IgD-negative memory B cell (primary cell): ENCODE results near the gene NGDN. TPM values are rescaled to one million over a fixed set of nuclear protein-coding genes. Genes with fewer than 3 reads are reported as not detected.

Experiments
- H3K27ac Mint-ChIP-seq, 3 donors: one replicate each; pipeline ENCODE4 v1.8.0; 2020 to 2022; ENCODE audit warnings: mild to moderate bottlenecking in 3 of 3, mixed read lengths in 3 of 3, moderate library complexity in 1 of 3
- H3K27me3 Mint-ChIP-seq: one replicate; pipeline ENCODE4 v1.8.0; 2021; ENCODE audit warnings: mixed read lengths
- H3K36me3 Mint-ChIP-seq: one replicate; pipeline ENCODE4 v1.8.0; 2020; ENCODE audit warnings: mild to moderate bottlenecking, mixed read lengths
- H3K4me1 Mint-ChIP-seq, 3 donors: one replicate each; pipeline ENCODE4 v1.8.0; 2020 to 2022; ENCODE audit warnings: mixed read lengths in 3 of 3, mild to moderate bottlenecking in 1 of 3
- H3K4me3 Mint-ChIP-seq, 4 donors: one replicate each; pipeline ENCODE4 v1.8.0; 2020 to 2022; ENCODE audit warnings: mild to moderate bottlenecking in 4 of 4, mixed read lengths in 4 of 4, moderate library complexity in 3 of 4
- H3K9me3 Mint-ChIP-seq, 3 donors: one replicate each; pipeline ENCODE4 v1.8.0; 2020 to 2021; ENCODE audit warnings: mixed read lengths in 3 of 3, mild to moderate bottlenecking in 1 of 3
- polyA plus RNA-seq: library from polyadenylated mRNA; unstranded; fragments of 300-500 nt; fragmentation: Illumina TruSeq; gene quantifications from one replicate; pipeline ENCODE4 v1.2.3, GENCODE V29; 2021

The NGDN gene
- polyA plus RNA-seq, 1 donor from 2014 or later = 74.1 TPM

- Mint-ChIP-seq H3K4me3 (no peak within 1 kb of the TSS), H3K4me1 (peaks cover 0 to 2% (median 0%) of the 10 kb centered on the region in 3 donors), H3K27ac (no peak within 1 kb of the TSS), H3K36me3 (peaks cover 5% of the 10 kb centered on the region), H3K27me3 (peaks cover 13% of the 10 kb centered on the region), H3K9me3 (no peaks in the 10 kb centered on the region)
These were observed 33.8 kb upstream of the NGDN start, which contains the start of gene MYH7 for GRCh38 chr14:23435543-23436326. Gene MYH7 (minus strand): TSS chr14:23435660. CDS start chr14:23433732, 1,928 bp downstream.

DNA sequence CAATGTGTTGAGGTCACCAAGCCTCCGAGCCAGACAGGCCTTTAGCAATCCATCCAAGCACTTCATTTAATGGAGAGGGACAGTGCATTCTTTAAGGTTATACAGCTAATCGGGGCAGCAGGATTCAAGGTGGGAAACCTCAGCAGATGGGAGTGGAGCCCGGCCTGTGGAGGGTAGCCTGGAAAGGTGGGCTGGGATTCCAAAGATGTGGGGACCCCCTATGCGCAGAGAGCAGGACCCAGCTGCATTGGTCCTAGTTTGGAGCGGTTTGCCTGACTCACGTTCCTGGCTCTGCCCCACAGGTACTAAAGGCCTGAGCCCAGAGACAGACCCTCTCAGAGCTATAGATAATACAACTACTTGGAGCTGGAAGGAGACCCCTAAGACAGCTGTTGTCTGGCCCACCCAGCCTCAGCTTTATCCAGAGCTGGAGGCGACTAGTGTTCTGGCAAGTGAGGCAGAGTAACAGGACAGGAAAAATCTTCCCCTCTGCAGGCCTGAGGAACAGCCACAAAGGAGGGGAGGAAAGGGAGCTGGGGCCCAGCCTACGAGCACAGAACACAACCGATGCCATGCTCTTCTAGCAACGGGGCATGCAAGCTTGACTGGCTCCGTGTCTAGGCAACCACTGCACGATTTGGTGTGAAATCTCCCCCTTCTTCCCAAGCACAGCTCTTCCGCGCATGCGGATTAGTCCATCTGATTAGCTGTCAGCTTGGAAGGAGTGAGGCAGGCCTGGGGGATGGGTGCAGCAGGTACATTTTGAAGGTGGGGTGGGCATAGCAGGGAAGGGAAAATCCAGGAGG is 33.0 kb upstream of the NGDN start:
- Mint-ChIP-seq H3K27ac (no peak overlapping the region), H3K4me3 (no peak overlapping the region), H3K9me3 (no peaks in the 10 kb centered on the region), H3K27me3 (peaks cover 13% of the 10 kb centered on the region), H3K4me1 (no peaks in the 10 kb centered on the region), H3K36me3 (no peaks in the 10 kb centered on the region)

DNA sequence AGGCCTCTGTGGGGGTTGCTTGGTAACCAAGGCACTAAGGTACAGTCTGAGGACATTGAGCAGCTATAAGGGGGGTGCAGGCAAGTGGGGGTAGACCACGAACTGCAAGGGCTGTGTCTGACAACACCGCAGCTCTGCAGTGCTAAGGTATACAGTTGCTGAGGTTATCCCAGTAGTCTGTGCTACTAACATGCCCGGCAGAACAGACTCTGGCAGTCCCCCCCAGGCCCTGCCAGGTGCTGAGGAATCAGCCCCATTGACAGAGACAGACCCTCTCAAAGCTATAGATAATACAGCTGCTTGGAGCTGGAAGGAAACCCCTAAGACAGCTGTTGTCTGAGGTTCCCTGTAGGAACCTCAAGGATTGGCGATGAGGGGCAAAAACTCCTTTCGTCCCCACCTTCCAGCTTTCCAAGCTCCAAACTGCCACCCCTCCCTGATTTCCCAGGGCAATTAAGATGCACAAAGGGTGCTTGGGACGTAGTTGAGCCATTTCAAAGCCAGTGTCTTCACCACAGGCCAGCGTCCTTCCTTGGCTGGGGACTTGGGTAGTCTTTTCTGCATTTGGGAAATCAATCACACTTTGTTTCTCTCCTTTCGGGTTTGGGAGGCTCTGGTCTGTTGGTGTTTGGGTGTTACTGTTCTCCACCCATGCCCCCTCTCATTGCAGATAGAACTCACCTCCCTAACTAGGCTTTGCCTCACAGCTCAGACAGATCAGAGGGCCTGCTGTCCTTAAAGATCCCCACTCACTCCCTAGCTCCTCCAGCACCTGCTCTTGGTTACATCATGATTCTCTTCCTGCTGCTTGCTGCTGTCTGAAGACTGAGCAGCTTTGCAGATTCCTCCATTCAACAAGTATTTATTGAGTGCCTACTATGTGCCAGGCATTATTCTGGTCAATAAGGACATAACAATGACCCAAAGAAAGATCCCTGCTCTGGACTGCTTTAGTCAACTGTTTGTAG is 32.1 kb upstream of the NGDN start:
- Mint-ChIP-seq H3K9me3 (no peaks in the 10 kb centered on the region), H3K4me3 (no peak overlapping the region), H3K36me3 (no peaks in the 10 kb centered on the region), H3K27me3 (peaks cover 9% of the 10 kb centered on the region), H3K4me1 (no peaks in the 10 kb centered on the region), H3K27ac (no peak overlapping the region)

DNA sequence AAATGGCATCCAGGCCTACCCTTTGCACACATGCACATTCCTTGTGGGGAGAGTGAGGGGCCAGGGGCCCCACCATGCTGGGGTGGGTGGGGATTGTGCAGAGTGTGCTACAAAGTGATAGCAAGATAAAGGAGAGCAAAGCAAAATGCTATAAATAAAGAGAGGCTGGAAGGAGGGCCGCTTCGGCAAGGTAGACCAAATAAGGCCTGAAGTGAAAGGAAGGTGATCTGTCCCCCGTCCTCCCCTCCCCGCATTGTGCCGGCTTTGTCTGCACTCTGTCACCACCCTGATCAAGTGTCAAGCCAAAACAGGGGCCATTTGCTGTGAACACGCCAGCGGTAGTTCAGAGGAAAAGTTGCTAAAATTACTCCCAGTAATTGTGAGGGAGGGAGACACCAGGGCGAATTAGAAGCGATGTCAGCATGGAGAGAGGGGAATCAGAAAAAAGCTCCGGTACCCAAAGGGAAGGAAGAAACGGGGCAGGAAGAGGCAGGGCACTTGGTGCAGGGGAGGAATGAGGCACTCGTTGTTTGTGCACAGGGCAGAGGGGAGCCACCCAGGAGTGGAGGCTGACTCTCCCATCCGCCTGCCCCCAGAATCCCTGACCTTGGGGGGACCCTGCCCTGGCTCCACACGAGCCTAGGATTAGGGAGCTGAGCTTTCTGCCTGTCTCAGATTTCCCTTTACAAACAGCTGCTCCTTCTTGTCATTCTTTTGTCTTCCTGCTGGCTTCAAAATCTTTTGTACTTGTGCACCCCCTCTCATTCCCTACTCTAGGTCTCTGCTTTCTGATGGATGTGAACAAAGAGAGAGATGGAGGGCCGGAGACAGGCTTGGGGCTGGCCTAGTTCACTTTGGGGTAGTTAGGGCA is 31.2 kb upstream of the NGDN start:
- no peak overlapping the region for H3K27ac Mint-ChIP-seq
- no peaks in the 10 kb centered on the region for H3K4me1 Mint-ChIP-seq
- H3K9me3 Mint-ChIP-seq = no peaks in the 10 kb centered on the region
- peaks cover 9% of the 10 kb centered on the region for H3K27me3 Mint-ChIP-seq
- H3K4me3 Mint-ChIP-seq = no peak overlapping the region
- H3K36me3 Mint-ChIP-seq = no peaks in the 10 kb centered on the region

- Mint-ChIP-seq H3K27ac (no peak overlapping the region), H3K4me1 (no peaks in the 10 kb centered on the region), H3K9me3 (no peaks in the 10 kb centered on the region), H3K27me3 (peaks cover 6% of the 10 kb centered on the region), H3K4me3 (no peak overlapping the region), H3K36me3 (no peaks in the 10 kb centered on the region)
These were observed 30.2 kb upstream of the NGDN start for GRCh38 chr14:23439107-23439835.

DNA sequence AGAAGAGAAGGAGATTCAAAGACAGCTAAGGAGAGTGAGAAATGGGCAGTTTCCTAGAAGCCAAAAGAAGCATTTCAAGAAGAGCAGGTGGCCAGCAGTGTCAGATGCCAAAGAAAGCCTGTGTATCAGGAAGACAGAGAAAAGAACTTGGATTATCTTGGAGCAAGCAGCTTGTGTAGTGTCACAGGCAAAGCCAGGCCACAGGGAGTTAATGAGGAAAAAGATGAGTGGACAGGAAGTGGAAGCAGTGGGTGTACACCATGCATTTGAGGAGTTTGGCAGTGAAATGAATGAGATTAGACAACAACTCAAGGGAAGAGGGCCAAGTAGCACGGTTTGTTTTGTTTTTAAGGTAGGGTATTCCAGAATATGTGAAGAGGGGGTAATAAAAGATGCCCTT is 28.4 kb upstream of the NGDN start:
- H3K4me3 Mint-ChIP-seq = no peak overlapping the region
- H3K27ac Mint-ChIP-seq = no peak overlapping the region
- no peaks in the 10 kb centered on the region for H3K36me3 Mint-ChIP-seq
- H3K4me1 Mint-ChIP-seq = peaks cover 0 to 2% (median 0%) of the 10 kb centered on the region in 3 donors
- no peaks in the 10 kb centered on the region for H3K9me3 Mint-ChIP-seq
- peaks cover 3% of the 10 kb centered on the region for H3K27me3 Mint-ChIP-seq

DNA sequence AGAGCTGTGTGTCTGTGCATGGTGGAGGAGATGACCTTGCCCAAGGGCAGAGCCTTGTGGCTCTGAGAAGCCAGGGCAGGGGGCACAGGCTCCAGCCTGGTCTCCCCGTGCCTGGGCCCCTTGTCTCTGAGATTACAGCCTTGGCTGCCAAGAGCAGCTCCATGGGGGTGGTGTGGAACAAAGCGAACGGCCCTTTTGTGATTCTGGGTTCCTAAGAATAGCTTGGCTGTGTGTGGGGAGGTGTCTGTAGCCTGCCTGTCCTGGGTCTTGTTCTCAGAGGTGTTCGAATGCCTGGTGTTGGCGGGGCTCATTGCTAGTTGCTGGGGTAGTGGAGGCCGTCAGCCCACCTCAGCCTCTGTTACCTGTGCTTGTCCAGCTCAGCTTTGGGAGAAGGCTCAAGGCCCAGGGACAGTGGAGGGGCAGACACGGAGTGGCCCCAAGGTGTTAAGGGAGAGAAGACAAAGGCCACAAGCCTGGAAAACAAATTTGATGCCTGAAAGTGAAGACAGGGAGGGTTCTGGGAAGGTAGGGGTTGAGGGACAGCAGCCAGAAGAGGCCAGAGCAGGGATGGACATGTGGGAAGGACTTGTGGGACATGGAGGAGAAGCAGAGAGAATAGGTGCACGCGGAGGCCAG is 26.7 kb upstream of the NGDN start:
- Mint-ChIP-seq H3K36me3 (no peaks in the 10 kb centered on the region), H3K9me3 (no peaks in the 10 kb centered on the region), H3K27me3 (peaks cover 3% of the 10 kb centered on the region), H3K4me3 (no peak overlapping the region), H3K4me1 (peaks cover 0 to 2% (median 0%) of the 10 kb centered on the region in 3 donors), H3K27ac (peak overlapping the region in 1 of 3 donors; percentile 81)

GRCh38 chr14:23443411-23443812 is 26.1 kb upstream of the NGDN start:
- Mint-ChIP-seq H3K27me3 (peaks cover 3% of the 10 kb centered on the region), H3K27ac (no peak overlapping the region), H3K36me3 (no peaks in the 10 kb centered on the region), H3K4me1 (peaks cover 0 to 2% (median 0%) of the 10 kb centered on the region in 3 donors), H3K9me3 (no peaks in the 10 kb centered on the region), H3K4me3 (no peak overlapping the region)

DNA sequence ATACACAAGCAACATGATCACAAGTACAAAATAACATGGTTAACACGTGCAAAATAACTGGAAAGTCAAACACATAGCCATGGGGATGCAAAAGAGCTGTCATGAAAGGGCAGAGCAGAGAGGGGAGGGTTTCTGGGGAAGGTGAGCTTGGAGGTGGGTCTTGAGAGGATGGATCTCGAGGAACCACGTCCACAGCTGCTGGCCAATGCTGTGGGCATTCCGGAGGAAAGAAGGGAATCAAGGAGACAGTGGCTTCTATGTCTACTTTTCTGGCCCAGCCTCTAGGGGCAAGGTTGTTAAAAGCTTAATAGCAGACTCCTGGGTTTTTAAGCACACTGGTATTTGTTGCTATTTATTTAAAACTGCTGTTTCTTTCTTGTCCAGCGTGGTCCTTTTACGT is 25.6 kb upstream of the NGDN start:
- no peak overlapping the region for H3K4me3 Mint-ChIP-seq
- H3K4me1 Mint-ChIP-seq = peaks cover 0 to 2% (median 0%) of the 10 kb centered on the region in 3 donors
- H3K27me3 Mint-ChIP-seq = peaks cover 3% of the 10 kb centered on the region
- no peak overlapping the region for H3K27ac Mint-ChIP-seq
- H3K36me3 Mint-ChIP-seq = no peaks in the 10 kb centered on the region
- H3K9me3 Mint-ChIP-seq = no peaks in the 10 kb centered on the region

- Mint-ChIP-seq H3K36me3 (no peaks in the 10 kb centered on the region), H3K4me3 (no peak overlapping the region), H3K27ac (no peak overlapping the region), H3K9me3 (no peaks in the 10 kb centered on the region), H3K4me1 (peaks cover 0 to 2% (median 0%) of the 10 kb centered on the region in 3 donors), H3K27me3 (peaks cover 3% of the 10 kb centered on the region)
These were observed 25.2 kb upstream of the NGDN start for GRCh38 chr14:23444314-23444713.

DNA sequence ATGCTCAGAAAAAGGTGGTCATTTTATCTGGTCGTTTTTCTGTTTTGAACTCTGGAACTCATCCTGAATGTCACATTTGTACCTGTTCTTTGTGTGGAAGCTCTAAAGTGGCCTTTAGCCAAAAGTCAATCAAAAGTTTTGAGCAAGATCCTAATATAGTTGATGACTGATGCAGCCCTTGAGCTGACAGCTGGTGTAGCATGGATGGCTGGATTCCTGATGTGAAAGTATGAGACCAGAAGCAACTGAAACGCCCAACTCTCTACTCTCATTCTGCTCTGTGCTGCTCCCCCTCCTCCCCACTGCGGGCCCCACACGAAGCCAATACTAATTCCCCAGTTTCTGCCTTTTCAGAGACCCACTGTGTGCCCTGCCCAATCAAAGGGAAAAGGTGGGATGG is 23.7 kb upstream of the NGDN start:
- no peak overlapping the region for H3K27ac Mint-ChIP-seq
- H3K36me3 Mint-ChIP-seq = no peaks in the 10 kb centered on the region
- no peaks in the 10 kb centered on the region for H3K9me3 Mint-ChIP-seq
- peaks cover 0 to 2% (median 0%) of the 10 kb centered on the region in 3 donors for H3K4me1 Mint-ChIP-seq
- peaks cover under 1% of the 10 kb centered on the region for H3K27me3 Mint-ChIP-seq
- H3K4me3 Mint-ChIP-seq = no peak overlapping the region

GRCh38 chr14:23446291-23446851 is 23.1 kb upstream of the NGDN start:
- H3K4me3 Mint-ChIP-seq = no peak overlapping the region
- peaks cover 0 to 2% (median 0%) of the 10 kb centered on the region in 3 donors for H3K4me1 Mint-ChIP-seq
- H3K9me3 Mint-ChIP-seq = no peaks in the 10 kb centered on the region
- no peaks in the 10 kb centered on the region for H3K36me3 Mint-ChIP-seq
- H3K27me3 Mint-ChIP-seq = peaks cover 4% of the 10 kb centered on the region
- H3K27ac Mint-ChIP-seq = no peak overlapping the region
